Measurements from ENCODE around the gene FAM177A1. TPM values are rescaled to one million over a fixed set of nuclear protein-coding genes. Genes with fewer than 3 reads are reported as not detected.

FAM177A1 gene
- total and polyA plus RNA-seq, 4 donors = 12.8 to 69.5 (median 39.4) TPM

DNA sequence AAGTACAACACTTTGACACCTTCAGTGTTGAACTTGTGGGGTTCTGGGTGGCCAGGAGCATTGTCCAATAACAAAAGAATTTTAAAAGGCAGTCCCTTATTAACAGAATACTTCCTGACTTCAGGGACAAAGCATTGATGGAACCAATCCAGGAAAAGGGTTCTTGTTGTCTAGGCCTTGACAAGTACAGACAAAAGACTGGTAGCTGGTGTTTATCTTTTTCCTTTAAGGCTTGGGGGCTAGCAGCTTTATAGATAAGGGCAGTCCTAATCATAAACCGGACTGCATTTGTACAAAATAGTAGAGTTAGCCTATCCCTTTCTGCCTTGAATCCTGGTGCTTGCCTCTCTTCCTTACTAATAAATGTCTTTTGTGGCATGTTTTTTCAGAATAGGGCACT, 27.4 kb downstream of the FAM177A1 start:
- no peak for DNase-seq (ENCODE audit: low spot score)
- TF ChIP-seq HNF4A (conservative IDR thresholded peaks at IDR 0.05) (no peak), SP1 (IDR thresholded peaks at IDR 0.05) (no peak), ZBTB33 (IDR thresholded peaks at IDR 0.05) (no peak), YY1 (IDR thresholded peaks at IDR 0.05) (no peak)
- TF ChIP-seq, protein P1, sequence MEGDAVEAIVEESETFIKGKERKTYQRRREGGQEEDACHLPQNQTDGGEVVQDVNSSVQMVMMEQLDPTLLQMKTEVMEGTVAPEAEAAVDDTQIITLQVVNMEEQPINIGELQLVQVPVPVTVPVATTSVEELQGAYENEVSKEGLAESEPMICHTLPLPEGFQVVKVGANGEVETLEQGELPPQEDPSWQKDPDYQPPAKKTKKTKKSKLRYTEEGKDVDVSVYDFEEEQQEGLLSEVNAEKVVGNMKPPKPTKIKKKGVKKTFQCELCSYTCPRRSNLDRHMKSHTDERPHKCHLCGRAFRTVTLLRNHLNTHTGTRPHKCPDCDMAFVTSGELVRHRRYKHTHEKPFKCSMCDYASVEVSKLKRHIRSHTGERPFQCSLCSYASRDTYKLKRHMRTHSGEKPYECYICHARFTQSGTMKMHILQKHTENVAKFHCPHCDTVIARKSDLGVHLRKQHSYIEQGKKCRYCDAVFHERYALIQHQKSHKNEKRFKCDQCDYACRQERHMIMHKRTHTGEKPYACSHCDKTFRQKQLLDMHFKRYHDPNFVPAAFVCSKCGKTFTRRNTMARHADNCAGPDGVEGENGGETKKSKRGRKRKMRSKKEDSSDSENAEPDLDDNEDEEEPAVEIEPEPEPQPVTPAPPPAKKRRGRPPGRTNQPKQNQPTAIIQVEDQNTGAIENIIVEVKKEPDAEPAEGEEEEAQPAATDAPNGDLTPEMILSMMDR (IDR thresholded peaks at IDR 0.05; ENCODE audit: low read depth, low read length, missing input control) = no peak
- TF ChIP-seq, protein P2, sequence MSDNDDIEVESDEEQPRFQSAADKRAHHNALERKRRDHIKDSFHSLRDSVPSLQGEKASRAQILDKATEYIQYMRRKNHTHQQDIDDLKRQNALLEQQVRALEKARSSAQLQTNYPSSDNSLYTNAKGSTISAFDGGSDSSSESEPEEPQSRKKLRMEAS (IDR thresholded peaks at IDR 0.05) = no peak
- Histone ChIP-seq H3K9ac (ENCODE audit: low read depth in 1 of 2, low read length in 2 of 2) (no peak overlapping the region), H3K4me3 (ENCODE audit: low read depth in 1 of 3, low read length in 3 of 3) (no peak overlapping the region), H3K36me3 (ENCODE audit: control insufficient read depth in 4 of 4, insufficient read depth in 3 of 4, low read depth in 1 of 4, low read length in 3 of 4) (peaks cover 1 to 15% (median 9%) of the 10 kb centered on the region in 4 donors), H3K27ac (ENCODE audit: low read depth in 1 of 2, low read length in 2 of 2) (no peak overlapping the region), H3K4me1 (ENCODE audit: control insufficient read depth in 4 of 4, insufficient read depth in 4 of 4, low read length in 3 of 4) (peaks cover 4 to 7% (median 5%) of the 10 kb centered on the region in 4 donors), H3K27me3 (ENCODE audit: control insufficient read depth in 4 of 4, insufficient read depth in 4 of 4, low read length in 3 of 4) (no peaks in the 10 kb centered on the region), H3K9me3 (ENCODE audit: control insufficient read depth in 4 of 4, low read length in 3 of 4) (no peaks in the 10 kb centered on the region)
- whole genome bisulfite sequencing = 87% methylated on average over 1 of the region's 1 CpG

GRCh38 chr14:35078082-35078481, 32.0 kb downstream of the FAM177A1 start:
- no peak overlapping the region for H3K9ac ChIP-seq (ENCODE audit: low read depth in 1 of 2, low read length in 2 of 2)
- no peak overlapping the region for H3K4me3 ChIP-seq (ENCODE audit: low read depth in 1 of 3, low read length in 3 of 3)
- no peak for DNase-seq (ENCODE audit: low spot score)
- WGBS = 37% methylated on average over 2 of the region's 2 CpGs
- no peaks in the 10 kb centered on the region for H3K9me3 ChIP-seq (ENCODE audit: control insufficient read depth in 4 of 4, low read length in 3 of 4)
- peak overlapping the region; percentile 62 to 71 for H3K27ac ChIP-seq (ENCODE audit: low read depth in 1 of 2, low read length in 2 of 2)
- peaks cover 7 to 17% (median 15%) of the 10 kb centered on the region in 4 donors for H3K4me1 ChIP-seq (ENCODE audit: control insufficient read depth in 4 of 4, insufficient read depth in 4 of 4, low read length in 3 of 4)
- no peaks in the 10 kb centered on the region for H3K27me3 ChIP-seq (ENCODE audit: control insufficient read depth in 4 of 4, insufficient read depth in 4 of 4, low read length in 3 of 4)
- peak; percentile 73 for TF ChIP-seq FOXA1 (IDR thresholded peaks at IDR 0.05)
- TF ChIP-seq REST (IDR thresholded peaks at IDR 0.05) = peak; percentile 82
- peak; percentile 99 for TF ChIP-seq RXRA (IDR thresholded peaks at IDR 0.05)
- peak; percentile 91 for TF ChIP-seq HNF4G (IDR thresholded peaks at IDR 0.05)
- peak; percentile 72 for TF ChIP-seq ZBTB33 (IDR thresholded peaks at IDR 0.05)
- peak; percentile 65 for TF ChIP-seq NR2F2 (IDR thresholded peaks at IDR 0.05)
- peak; percentile 99 for TF ChIP-seq SP1 (IDR thresholded peaks at IDR 0.05)
- TF ChIP-seq RAD21 (IDR thresholded peaks at IDR 0.05) = peak; percentile 51 to 63
- peak; percentile 38 for TF ChIP-seq FOXA2 (IDR thresholded peaks at IDR 0.05)
- peak; percentile 80 to 83 for TF ChIP-seq JUND (IDR thresholded peaks at IDR 0.05)
- TF ChIP-seq, protein P3, sequence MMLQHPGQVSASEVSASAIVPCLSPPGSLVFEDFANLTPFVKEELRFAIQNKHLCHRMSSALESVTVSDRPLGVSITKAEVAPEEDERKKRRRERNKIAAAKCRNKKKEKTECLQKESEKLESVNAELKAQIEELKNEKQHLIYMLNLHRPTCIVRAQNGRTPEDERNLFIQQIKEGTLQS (IDR thresholded peaks at IDR 0.05) = no peak
- TF ChIP-seq, protein P1 (IDR thresholded peaks at IDR 0.05; ENCODE audit: low read depth, low read length, missing input control) = no peak
- TF ChIP-seq GABPA (IDR thresholded peaks at IDR 0.05 in 1 of 2, conservative IDR thresholded peaks at IDR 0.05 in 1 of 2) = peak in 1 of 2 donors; percentile 71
- peak; percentile 66 for TF ChIP-seq YY1 (IDR thresholded peaks at IDR 0.05)
- peak; percentile 27 for TF ChIP-seq TAF1 (conservative IDR thresholded peaks at IDR 0.05)
- peak; percentile 97 to 98 for TF ChIP-seq HNF4A (conservative IDR thresholded peaks at IDR 0.05)
- peak; percentile 33 to 89 for TF ChIP-seq EGR1 (IDR thresholded peaks at IDR 0.05; ENCODE audit: low read depth in 2 of 2)
- TF ChIP-seq, protein P2 (IDR thresholded peaks at IDR 0.05) = peak; percentile 85
- H3K36me3 ChIP-seq (ENCODE audit: control insufficient read depth in 4 of 4, insufficient read depth in 3 of 4, low read depth in 1 of 4, low read length in 3 of 4) = peaks cover 0 to 16% (median 5%) of the 10 kb centered on the region in 4 donors

Data from liver (tissue), 9 donors.